ENCODE data around the gene CASQ1.

Gene CASQ1

GRCh38 chr1:160168609-160169369, 21.6 kb upstream of the CASQ1 start:
- DNase-seq (ENCODE audit: low spot score), result no peak

- DNase-seq (ENCODE audit: low spot score), result no peak
Observed at GRCh38 chr1:160169553-160170399, 20.6 kb upstream of the CASQ1 start.

- DNase-seq (ENCODE audit: low spot score), result no peak
Observed at GRCh38 chr1:160171354-160171753, 19.0 kb upstream of the CASQ1 start.

- DNase-seq (ENCODE audit: low spot score), result no peak
Observed at GRCh38 chr1:160171980-160172379, 18.4 kb upstream of the CASQ1 start.

- DNase-seq (ENCODE audit: low spot score), result no peak
Observed at GRCh38 chr1:160177231-160177630, 13.1 kb upstream of the CASQ1 start.

- no peak for DNase-seq (ENCODE audit: low spot score)
Observed at GRCh38 chr1:160177667-160178066, 12.7 kb upstream of the CASQ1 start.

- no peak for DNase-seq (ENCODE audit: low spot score)
Observed at GRCh38 chr1:160178731-160179130, 11.6 kb upstream of the CASQ1 start.

- DNase-seq (ENCODE audit: low spot score), result no peak
Observed at GRCh38 chr1:160179336-160179735, 11.0 kb upstream of the CASQ1 start.

- DNase-seq (ENCODE audit: low spot score), result no peak
Observed at GRCh38 chr1:160186246-160186645, 4.1 kb upstream of the CASQ1 start.

GRCh38 chr1:160186729-160187128, 3.6 kb upstream of the CASQ1 start:
- DNase-seq (ENCODE audit: low spot score), result no peak

GRCh38 chr1:160187407-160187806, 3.0 kb upstream of the CASQ1 start:
- no peak for DNase-seq (ENCODE audit: low spot score)

GRCh38 chr1:160188341-160188740, 2.0 kb upstream of the CASQ1 start:
- no peak for DNase-seq (ENCODE audit: low spot score)

- DNase-seq (ENCODE audit: low spot score), result no peak
Observed at GRCh38 chr1:160191756-160192155, 1.4 kb downstream of the CASQ1 start.

GRCh38 chr1:160192234-160192633, 1.9 kb downstream of the CASQ1 start:
- no peak for DNase-seq (ENCODE audit: low spot score)

GRCh38 chr1:160193091-160193819, 2.9 kb downstream of the CASQ1 start:
- peak; percentile 77 for DNase-seq (ENCODE audit: low spot score)

- no peak for DNase-seq (ENCODE audit: low spot score)
Observed at GRCh38 chr1:160193832-160194736, 3.7 kb downstream of the CASQ1 start.

- no peak for DNase-seq (ENCODE audit: low spot score)
Observed at GRCh38 chr1:160194737-160195059, 4.3 kb downstream of the CASQ1 start.

GRCh38 chr1:160196143-160196542, 5.8 kb downstream of the CASQ1 start:
- no peak for DNase-seq (ENCODE audit: low spot score)

GRCh38 chr1:160197231-160197630, 6.9 kb downstream of the CASQ1 start:
- no peak for DNase-seq (ENCODE audit: low spot score)

GRCh38 chr1:160200786-160201185, 10.4 kb downstream of the CASQ1 start:
- DNase-seq (ENCODE audit: low spot score), result no peak

GRCh38 chr1:160204526-160205241, 14.3 kb downstream of the CASQ1 start:
- peak; percentile 90 for DNase-seq (ENCODE audit: low spot score)
